NCI-H2081 treated with DMSO at 0.1 percent for 48 hours (cell line): ENCODE data around the gene FLCN.
"Not testable (repeated sequence)": the region's sequence is repeated elsewhere in the genome, so short reads cannot be mapped to it uniquely, and the experiment has no call there.

Experiments
- DNase-seq: peaks from one replicate; lab custom pipeline; 2025; lab: John Stamatoyannopoulos, UW

FLCN gene

GRCh38 chr17:17213775-17214174, 23.2 kb downstream of the FLCN start:
- no peak for DNase-seq

- DNase-seq = no peak
These were observed 29.0 kb downstream of the FLCN start for GRCh38 chr17:17207998-17208397.

- no peak for DNase-seq
These were observed 30.0 kb downstream of the FLCN start for GRCh38 chr17:17206913-17207335.

DNA sequence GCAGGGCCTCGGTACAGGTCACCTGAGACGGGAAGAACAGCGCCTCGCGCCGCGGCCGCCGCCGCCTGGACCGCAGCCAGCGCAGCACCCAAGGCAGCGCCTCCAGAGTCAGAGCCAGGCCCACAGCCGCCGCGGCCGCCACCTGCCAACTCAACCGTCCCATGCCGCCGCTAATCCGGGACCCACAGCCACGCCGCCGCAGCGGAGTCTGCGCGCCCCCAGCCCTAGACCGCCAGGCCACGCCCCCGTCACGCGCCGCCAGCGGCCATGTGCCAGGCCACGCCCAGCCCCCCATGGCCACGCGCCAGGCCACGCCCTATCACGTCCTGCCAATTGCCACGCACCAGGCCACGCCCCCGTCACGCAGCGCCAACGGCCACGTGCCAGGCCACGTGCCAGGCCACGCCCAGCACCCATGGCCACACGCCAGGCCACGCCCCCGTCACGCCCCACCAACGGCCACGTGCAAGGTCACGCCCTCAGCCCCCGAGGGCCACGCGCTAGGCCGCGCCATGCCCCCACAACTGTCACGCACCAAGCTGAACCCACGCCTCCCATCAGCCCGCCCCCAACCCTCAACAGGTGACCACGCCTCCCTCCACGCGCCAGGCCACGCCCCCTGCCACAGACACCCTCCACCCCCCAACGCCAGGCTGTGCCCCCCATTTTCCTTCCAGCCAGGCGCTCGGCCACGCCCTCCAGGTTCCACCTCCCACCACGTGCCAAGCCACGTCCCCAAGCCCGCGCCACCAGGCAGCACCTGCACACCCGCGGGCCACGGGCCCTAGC, 30.6 kb downstream of the FLCN start, which contains the start of gene PLD6:
Gene PLD6 (minus strand): TSS at position 210 of the 789 bp plus-strand sequence. CDS start 47 bp downstream, at position 163.
- no peak for DNase-seq

DNA sequence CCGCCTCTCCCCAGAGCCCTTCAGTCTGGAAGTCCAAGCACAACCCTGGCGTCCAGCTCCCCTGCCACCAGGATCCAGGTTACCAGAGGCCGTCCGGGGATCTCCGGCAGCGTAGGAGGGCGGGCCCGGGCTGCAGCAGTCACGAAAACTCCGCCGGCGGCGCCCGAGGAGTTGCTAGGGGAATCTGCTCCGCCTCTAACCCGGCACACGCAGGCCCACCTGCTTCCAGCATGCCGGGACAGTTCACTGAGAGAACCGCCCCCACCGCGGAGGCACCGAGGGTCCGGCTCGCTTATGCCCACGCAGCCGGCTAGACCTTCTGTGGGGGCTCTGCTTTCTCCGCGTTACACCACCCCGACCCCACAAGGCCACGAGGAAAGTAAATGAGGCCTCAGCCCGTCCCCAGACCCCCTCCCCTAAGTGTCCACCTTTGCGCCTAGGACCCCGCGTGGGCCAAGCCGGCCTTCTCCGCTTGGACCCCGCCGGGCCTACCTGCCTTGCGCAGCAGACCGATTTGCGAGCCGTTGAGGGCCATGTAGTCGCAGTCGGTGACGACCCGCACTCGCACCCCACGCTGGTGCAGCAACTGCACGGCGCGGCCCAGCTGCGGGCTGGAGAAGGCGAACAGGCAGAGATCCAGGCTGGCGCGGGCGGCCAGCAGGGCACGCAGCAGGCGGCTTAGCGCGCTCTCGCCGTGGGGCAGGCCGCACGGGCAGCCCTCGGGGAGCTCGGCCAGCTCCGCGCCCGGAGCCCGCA, 31.4 kb downstream of the FLCN start:
- no peak for DNase-seq

GRCh38 chr17:17204635-17205231, 32.2 kb downstream of the FLCN start:
- DNase-seq = no peak

DNA sequence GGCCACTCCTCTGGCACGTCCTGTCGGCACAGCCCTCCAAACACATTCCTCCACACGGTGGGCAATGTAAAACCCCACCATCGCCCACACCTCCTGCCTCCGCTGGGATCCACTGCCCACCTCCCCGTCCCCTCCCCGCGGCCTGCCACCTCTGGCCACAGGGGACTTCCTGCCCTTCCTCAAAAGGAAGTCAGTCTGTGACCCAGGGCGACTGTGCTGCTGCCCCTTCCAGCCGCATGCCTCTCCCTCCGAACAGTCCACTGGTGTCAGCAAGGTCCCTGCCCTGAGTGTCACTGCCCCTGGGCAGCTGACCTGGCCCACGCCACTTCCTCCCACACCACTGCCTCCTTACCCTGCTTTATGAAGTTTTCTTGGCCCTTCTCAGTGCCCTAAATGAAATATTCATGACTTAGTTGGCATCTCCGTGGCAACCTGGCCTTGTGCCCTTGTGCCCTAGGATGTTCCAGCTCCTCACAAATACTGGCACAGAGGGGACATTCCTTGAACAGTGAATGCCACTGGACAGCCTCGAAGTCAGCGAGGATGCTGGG, 32.9 kb downstream of the FLCN start:
- no peak for DNase-seq

- no peak for DNase-seq
These were observed 33.7 kb downstream of the FLCN start for GRCh38 chr17:17203173-17203730.

DNA sequence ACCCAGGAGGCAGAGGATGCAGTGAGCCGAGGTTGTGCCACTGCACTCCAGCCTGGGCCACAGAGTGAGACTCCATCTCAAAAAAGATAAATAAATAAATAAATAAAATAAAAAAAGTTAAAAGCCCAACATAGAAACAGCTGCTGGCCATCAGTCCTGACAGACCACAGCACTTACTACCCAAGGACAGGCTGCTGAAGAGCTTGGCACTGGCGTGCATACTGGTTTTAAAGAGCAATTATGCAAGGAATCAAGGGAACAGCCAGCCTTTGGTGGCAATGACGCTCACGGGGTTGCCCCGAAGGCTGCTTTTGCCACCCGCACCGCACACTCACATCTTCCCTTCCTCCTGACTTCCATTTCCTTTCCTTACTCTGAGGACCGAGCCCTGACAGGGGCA, 35.1 kb downstream of the FLCN start:
- no peak for DNase-seq

- DNase-seq = no peak
These were observed 35.7 kb downstream of the FLCN start for GRCh38 chr17:17201271-17201670.

- DNase-seq = no peak
These were observed 36.1 kb downstream of the FLCN start for GRCh38 chr17:17200831-17201230.

DNA sequence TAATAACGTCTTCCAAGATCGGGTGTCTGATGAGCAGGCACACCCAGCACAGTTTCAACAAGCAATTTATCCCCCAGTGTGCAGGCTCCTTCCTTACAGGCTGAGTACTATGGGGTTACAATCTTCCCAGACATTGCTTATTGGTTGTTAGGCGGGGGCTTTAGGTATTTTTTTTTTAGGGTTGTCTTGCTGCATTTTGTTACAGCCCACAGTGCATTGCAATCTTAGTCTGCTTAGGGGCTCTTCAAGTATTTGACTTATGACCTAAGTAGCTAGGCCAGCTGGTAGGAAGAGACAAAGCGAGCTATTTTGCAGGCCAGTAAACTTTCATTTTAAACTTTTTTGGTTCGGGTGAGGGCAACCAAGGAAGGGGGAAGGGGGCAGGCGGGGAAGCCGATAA, 36.7 kb downstream of the FLCN start:
- DNase-seq = no peak

DNA sequence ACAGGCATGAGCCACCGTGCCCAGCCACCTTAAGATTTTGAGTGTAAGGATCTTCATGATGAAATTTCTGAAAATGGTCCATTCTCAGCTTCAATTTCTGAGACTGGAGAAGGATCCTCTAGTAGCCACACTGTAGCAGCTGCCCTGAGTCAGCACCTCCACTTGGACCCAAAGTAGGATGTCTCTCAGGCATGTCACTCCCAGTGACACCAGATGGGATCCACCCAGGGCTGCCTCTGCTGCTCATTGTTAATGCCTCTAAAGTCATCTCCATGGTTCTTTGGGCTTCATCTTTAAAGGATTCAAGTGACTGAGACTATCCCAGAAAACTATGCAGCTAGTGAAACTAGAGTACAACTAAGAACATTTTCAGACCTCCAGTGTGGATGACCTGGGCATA, 38.7 kb downstream of the FLCN start:
- no peak for DNase-seq

DNA sequence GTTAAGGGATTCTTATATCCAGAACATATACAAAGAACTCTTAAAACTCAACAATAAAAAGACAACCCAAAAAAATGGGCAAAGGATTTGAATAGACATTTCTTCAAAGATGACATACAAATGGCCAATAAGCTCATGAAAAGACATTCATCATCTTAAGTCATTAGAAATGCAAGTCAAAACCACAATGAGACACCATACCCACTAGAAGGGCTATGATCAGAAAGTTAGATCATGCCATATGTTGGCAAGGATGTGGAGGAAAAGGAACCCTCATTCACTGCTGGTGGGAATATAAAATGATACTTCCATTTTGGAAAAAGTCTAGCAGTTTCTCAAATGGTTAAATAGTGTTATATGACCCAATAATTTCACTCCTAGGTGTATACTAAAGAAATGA, 40.2 kb downstream of the FLCN start:
- DNase-seq = no peak

- not testable (repeated sequence) for DNase-seq
These were observed 41.5 kb downstream of the FLCN start for GRCh38 chr17:17195466-17195865.

- no peak for DNase-seq
These were observed 45.0 kb downstream of the FLCN start for GRCh38 chr17:17191961-17192381.

DNA sequence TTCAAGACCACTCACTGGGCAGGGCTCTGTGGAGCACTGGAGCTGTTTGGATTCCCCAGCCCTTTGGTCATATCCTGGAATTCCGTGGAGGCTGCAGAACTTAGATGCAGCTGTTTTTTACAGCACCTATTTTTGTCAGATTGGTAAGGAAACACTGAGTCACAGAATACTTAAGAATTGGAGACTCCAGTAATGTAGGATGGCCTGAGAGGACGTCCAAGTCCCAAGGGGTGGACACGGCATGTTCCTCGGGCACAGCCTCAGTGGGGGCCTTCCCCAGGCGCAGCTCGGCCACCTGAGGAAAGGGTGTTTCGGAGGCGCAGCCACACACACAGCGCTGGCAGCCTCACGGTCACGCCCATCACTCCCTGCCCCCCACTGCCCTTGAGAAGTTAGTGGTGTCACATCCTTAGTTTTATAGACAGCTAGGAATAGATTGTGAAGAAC, 45.6 kb downstream of the FLCN start:
- no peak for DNase-seq

GRCh38 chr17:17190188-17190587, 46.8 kb downstream of the FLCN start:
- no peak for DNase-seq

- no peak for DNase-seq
These were observed 47.4 kb downstream of the FLCN start for GRCh38 chr17:17189559-17189958.

DNA sequence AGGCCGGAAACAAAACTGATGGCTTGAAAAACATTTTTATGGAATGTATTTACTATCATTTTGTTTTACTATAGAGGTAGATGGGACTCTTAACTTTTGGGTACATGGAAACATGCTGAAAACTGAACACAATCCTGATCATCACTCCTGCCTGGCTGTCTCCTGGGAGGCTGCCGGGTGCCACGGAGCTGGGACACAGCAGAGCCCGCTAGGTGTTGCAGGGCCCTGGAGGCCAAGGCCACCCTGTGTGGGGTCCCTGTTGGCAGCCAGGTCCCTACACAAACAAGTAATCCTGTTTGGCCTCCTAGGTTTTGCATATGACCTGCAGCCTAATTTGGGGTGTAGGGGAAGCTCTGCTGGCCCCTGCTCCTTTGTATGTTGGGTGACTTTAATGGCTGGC, 48.4 kb downstream of the FLCN start:
- no peak for DNase-seq

- no peak for DNase-seq
These were observed 50.1 kb downstream of the FLCN start for GRCh38 chr17:17186551-17187505.
